Measurements from ENCODE around the gene HK1. TPM values are rescaled to one million over a fixed set of nuclear protein-coding genes. Genes with fewer than 3 reads are reported as not detected.

Gene HK1
- total and polyA plus RNA-seq, 2 of the 4 experiments (the other 2 are of a cell fraction): 53.7 to 90.5 TPM

DNA sequence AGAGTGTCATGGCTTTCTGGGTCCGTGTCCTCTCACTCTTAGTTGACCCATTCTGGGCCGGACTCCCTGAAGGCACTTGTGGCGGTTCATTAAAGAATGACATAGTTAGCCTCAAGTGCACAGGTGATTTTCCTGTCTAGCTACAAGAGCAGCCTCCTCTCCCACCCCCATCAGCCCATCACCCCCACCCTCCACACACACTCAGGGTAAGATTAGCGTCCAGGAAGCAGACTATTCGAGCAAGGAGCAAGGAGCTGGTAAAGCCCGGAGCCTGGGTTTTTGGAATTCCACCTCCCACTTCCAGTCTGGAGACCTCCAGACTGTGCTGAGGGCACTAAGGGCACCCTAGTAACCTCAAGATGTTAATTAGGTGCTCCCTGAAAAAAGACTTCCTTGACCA lies 98.9 kb downstream of the HK1 start:
- Histone ChIP-seq H2AK5ac (ENCODE audit: low read depth, low read length) (no peak overlapping the region), H4K91ac (ENCODE audit: insufficient read depth, low read depth, low read length) (no peak overlapping the region), H3K27me3 (ENCODE audit: control insufficient read depth, insufficient read depth, low read length) (no peaks in the 10 kb centered on the region), H3K4me1 (ENCODE audit: control insufficient read depth, insufficient read depth, low read length) (peaks cover 5% of the 10 kb centered on the region), H2AK9ac (replicated peaks; ENCODE audit: low read depth, low read length, poor library complexity) (no peak overlapping the region), H3K27ac (ENCODE audit: insufficient read depth, low read length) (no peak overlapping the region), H3K56ac (ENCODE audit: extremely low read depth, insufficient read depth, low read length) (no peak overlapping the region), H3K4ac (ENCODE audit: low read depth, low read length) (no peak overlapping the region), H3K36me3 (ENCODE audit: control insufficient read depth, insufficient read depth, low read length) (peaks cover 34% of the 10 kb centered on the region), H3K9ac (ENCODE audit: low read depth, low read length) (no peak overlapping the region), H2BK20ac (ENCODE audit: low read depth, low read length) (no peak overlapping the region), H2BK15ac (ENCODE audit: low read depth, low read length) (no peak overlapping the region), H2BK120ac (ENCODE audit: low read depth, low read length) (no peak overlapping the region), H3K4me2 (ENCODE audit: low read depth, low read length) (no peak overlapping the region), H2AFZ (replicated peaks; ENCODE audit: low read length, poor library complexity) (no peak overlapping the region), H4K8ac (ENCODE audit: low read depth in 2 of 2, low read length in 2 of 2) (no peak overlapping the region), H3K14ac (replicated peaks; ENCODE audit: low read depth, low read length) (no peak overlapping the region), H3K9me3 (ENCODE audit: control insufficient read depth, insufficient read depth, low read length) (no peaks in the 10 kb centered on the region), H3K23ac (ENCODE audit: low read depth, low read length) (no peak overlapping the region), H4K20me1 (ENCODE audit: insufficient read depth, low read length) (no peaks in the 10 kb centered on the region; the same call in 1 of the 2 replicates), H4K5ac (ENCODE audit: low read depth, low read length) (no peak overlapping the region), H2BK5ac (ENCODE audit: low read depth, low read length, poor library complexity, severe bottlenecking) (no peak overlapping the region), H3K18ac (ENCODE audit: low read depth, low read length) (no peak overlapping the region), H3K9me1 (ENCODE audit: insufficient read depth, low read length) (0 out of 2 replicates have a peak, but pooled peaks cover 5% of the 10 kb centered on the region), H3K79me1 (ENCODE audit: low read depth in 1 of 2, low read length in 2 of 2) (peaks cover 6 to 25% of the 10 kb centered on the region in 2 experiments; a peak in 3 of 4 replicates), H3K4me3 (ENCODE audit: insufficient read depth, low read depth, low read length) (no peak overlapping the region)
- CTCF ChIA-PET: no interaction called here
- no peak for ATAC-seq (ENCODE audit: low read depth)
- TF ChIP-seq RAD21 (IDR thresholded peaks at IDR 0.05; ENCODE audit: low read length) (no peak), NFE2L2 (IDR thresholded peaks at IDR 0.05; ENCODE audit: low read depth, low read length) (no peak), SMC3 (IDR thresholded peaks at IDR 0.05; ENCODE audit: low read depth, low read length) (no peak), POLR2A (IDR thresholded peaks at IDR 0.05; ENCODE audit: low read depth, low read length) (no peak), FOS (IDR thresholded peaks at IDR 0.05; ENCODE audit: low read depth, low read length) (no peak), CEBPB (IDR thresholded peaks at IDR 0.05; ENCODE audit: low read depth, low read length) (no peak), USF2 (IDR thresholded peaks at IDR 0.05; ENCODE audit: low read depth, low read length) (no peak), CHD1 (IDR thresholded peaks at IDR 0.05; ENCODE audit: low read depth, low read length) (no peak), MAFK (IDR thresholded peaks at IDR 0.05; ENCODE audit: low read depth, low read length) (no peak), RCOR1 (IDR thresholded peaks at IDR 0.05; ENCODE audit: insufficient replicate concordance, low read length) (no peak)
- no TSS peak for BruUV-seq (replicated peaks)
- WGBS, 2 experiments (ENCODE audit: extremely low coverage in 2 of 2, insufficient read length in 1 of 2): no CpG with 5 or more reads among the region's 6 CpGs
- POLR2A ChIA-PET (ENCODE audit: unreplicated experiment): interaction anchor here (0.6 kb wide), 1 partner anchor 176 kb away, joined by 5 read pairs; no protein-coding TSS in a partner anchor
- intact Hi-C loops (cut with micrococcal nuclease) (no loop called here), dilution Hi-C loops (cut with HindIII; ENCODE audit: low sequenced_read_pairs, unreplicated experiment) (no loop called here), in situ Hi-C loops (cut with MboI; ENCODE audit: low sequenced_read_pairs) (no loop called here)
- DNase-seq: no peak
